HepG2 (cell line): ENCODE results near the gene IGLON5. TPM values are rescaled to one million over a fixed set of nuclear protein-coding genes. Genes with fewer than 3 reads are reported as not detected.

Source experiments
- BCL3 ChIP-seq: sonication (generic); formaldehyde crosslinking; IDR thresholded peaks from 2 replicates; pipeline ENCODE4 v1.5.1; 2020; ENCODE audit warnings: mild to moderate bottlenecking, missing genetic modification reagents, moderate library complexity
- ELF1 ChIP-seq: sonication (generic); formaldehyde crosslinking; IDR thresholded peaks from 2 replicates; pipeline ENCODE4 v1.4.0; 2020; ENCODE audit warnings: missing genetic modification reagents
- FOSL2 ChIP-seq: sonication (generic); formaldehyde crosslinking; IDR thresholded peaks from 2 replicates; pipeline ENCODE4 v1.4.0; 2020; ENCODE audit warnings: missing genetic modification reagents
- MIXL1 ChIP-seq: IDR thresholded peaks from 2 replicates; pipeline ENCODE4 v1.6.1; 2016
- MTA1 ChIP-seq: sonication (generic); formaldehyde crosslinking; IDR thresholded peaks from 2 replicates; pipeline ENCODE4 v1.4.0; 2020; ENCODE audit warnings: missing genetic modification reagents, mild to moderate bottlenecking, borderline replicate concordance
- MTA3 ChIP-seq: sonication (generic); formaldehyde crosslinking; IDR thresholded peaks from 2 replicates; pipeline ENCODE4 v1.4.0; 2020; ENCODE audit warnings: missing genetic modification reagents
- NFIC ChIP-seq: IDR thresholded peaks from 2 replicates; pipeline ENCODE4 v1.6.1; 2012; ENCODE audit warnings: mild to moderate bottlenecking, low read length, inconsistent platforms
- NONO ChIP-seq, 2 experiments: fragments of 450-650 bp in 1 of 2; sonication (generic) in 1 of 2; formaldehyde crosslinking in 1 of 2; IDR thresholded peaks in 1 of 2; conservative IDR thresholded peaks in 1 of 2; 2 replicates each; pipeline versions ENCODE4 v1.6.1 to v1.8.0; 2017 to 2022; ENCODE audit warnings: mild to moderate bottlenecking in 1 of 2, missing genetic modification reagents in 1 of 2, moderate library complexity in 1 of 2
- PHB2 ChIP-seq: fragments of 450-650 bp; IDR thresholded peaks from 2 replicates; pipeline ENCODE4 v1.6.1; 2018; ENCODE audit not compliant: partially characterized antibody
- TARDBP ChIP-seq: sonication (generic); formaldehyde crosslinking; IDR thresholded peaks from 2 replicates; pipeline ENCODE4 v1.8.0; 2022; ENCODE audit warnings: mild to moderate bottlenecking, missing genetic modification reagents
- ZHX1 ChIP-seq: sonication (generic); formaldehyde crosslinking; IDR thresholded peaks from 2 replicates; pipeline ENCODE4 v1.8.1; 2022; ENCODE audit warnings: low read depth, mild to moderate bottlenecking, missing genetic modification reagents
- ZNF121 ChIP-seq: sonication (generic); formaldehyde crosslinking; IDR thresholded peaks from 2 replicates; pipeline ENCODE4 v1.5.0; 2020; ENCODE audit warnings: mild to moderate bottlenecking, missing genetic modification reagents
- ZNF253 ChIP-seq: sonication (generic); formaldehyde crosslinking; IDR thresholded peaks from 2 replicates; pipeline ENCODE4 v1.8.0; 2022; ENCODE audit warnings: mild to moderate bottlenecking, missing genetic modification reagents, borderline replicate concordance
- ZNF460 ChIP-seq: sonication (generic); formaldehyde crosslinking; IDR thresholded peaks from 2 replicates; pipeline ENCODE4 v1.5.1; 2020; ENCODE audit warnings: missing genetic modification reagents, mild to moderate bottlenecking, borderline replicate concordance
- ZNF607 ChIP-seq: sonication (generic); formaldehyde crosslinking; IDR thresholded peaks from 2 replicates; pipeline ENCODE4 v1.5.1; 2020; ENCODE audit warnings: missing genetic modification reagents, mild to moderate bottlenecking, borderline replicate concordance
- ZNF615 ChIP-seq: sonication (generic); formaldehyde crosslinking; IDR thresholded peaks from 2 replicates; pipeline ENCODE4 v1.5.0; 2020; ENCODE audit warnings: mild to moderate bottlenecking, missing genetic modification reagents, borderline replicate concordance
- ZNF737 ChIP-seq: sonication (generic); formaldehyde crosslinking; IDR thresholded peaks from 2 replicates; pipeline ENCODE4 v1.5.0; 2020; ENCODE audit warnings: missing genetic modification reagents, mild to moderate bottlenecking, borderline replicate concordance
- ZNF766 ChIP-seq: sonication (generic); formaldehyde crosslinking; IDR thresholded peaks from 2 replicates; pipeline ENCODE4 v1.5.0; 2020; ENCODE audit warnings: missing genetic modification reagents, borderline replicate concordance
- polyA plus RNA-seq, 8 experiments: library from polyadenylated mRNA; depleted of rRNA in 3 of 8; stranded (reverse) in 7 of 8; unstranded in 1 of 8; fragments of >200 nt; fragmentation: Illumina TruSeq in 4 of 8; extraction: Trizol in 4 of 8; gene quantifications; 2 replicates each; pipeline versions ENCODE4 v1.2.1 to v1.2.3, GENCODE V29; 2011 to 2016; ENCODE audit warnings: low read depth in 4 of 8, missing spikeins in 1 of 8, mixed read lengths in 1 of 8; ENCODE audit not compliant: insufficient read depth in 1 of 8
- total RNA-seq, 5 experiments: library from RNA; depleted of rRNA; stranded (reverse); fragments of >200 nt; fragmentation: Illumina TruSeq; extraction: Trizol; gene quantifications; 2 replicates each; pipeline ENCODE4 v1.2.3, GENCODE V29; 2016; ENCODE audit warnings: low read depth in 1 of 5
- TF ChIP-seq, protein P1 (sequence below): sonication (generic); formaldehyde crosslinking; IDR thresholded peaks from 2 replicates; pipeline ENCODE4 v1.4.0; 2020; ENCODE audit warnings: missing genetic modification reagents, mild to moderate bottlenecking, borderline replicate concordance
- TF ChIP-seq, protein P2 (sequence below): IDR thresholded peaks from 2 replicates; pipeline ENCODE4 v1.6.1; 2016; ENCODE audit warnings: missing genetic modification reagents, missing compliant biosample characterization
- TF ChIP-seq, protein P3 (sequence below): sonication (generic); formaldehyde crosslinking; IDR thresholded peaks from 2 replicates; pipeline ENCODE4 v1.4.0; 2020; ENCODE audit warnings: missing genetic modification reagents

The IGLON5 gene
- total and polyA plus RNA-seq, 2 of the 13 experiments (the other 11 are each of a cell fraction or from before 2014, with no cell fraction given), result 0.04 to 5.7 TPM

GRCh38 chr19:51368366-51369282 is 57.2 kb downstream of the IGLON5 start, which contains the start of gene CLDND2 (continued):
- TF ChIP-seq ZNF766 (CRISPR knock-in tag) (no peak), ZNF607 (CRISPR knock-in tag) (no peak), ZNF253 (CRISPR knock-in tag) (no peak), MIXL1 (CRISPR knock-in tag) (no peak), NFIC (no peak), FOSL2 (peak; percentile 12; the same call in 1 of the 2 replicates), ZNF615 (CRISPR knock-in tag) (no peak), ZNF737 (no peak), MTA3 (CRISPR knock-in tag) (no peak), ZHX1 (CRISPR knock-in tag) (no peak), PHB2 (no peak), MTA1 (CRISPR knock-in tag) (peak; percentile 6; the same call in 1 of the 2 replicates), TARDBP (CRISPR knock-in tag) (no peak), BCL3 (CRISPR knock-in tag) (no peak), ELF1 (CRISPR knock-in tag) (no peak), ZNF121 (CRISPR knock-in tag) (no peak), NONO (IDR thresholded peaks at IDR 0.05) (no peak), NONO (CRISPR knock-in tag; conservative IDR thresholded peaks at IDR 0.05) (no peak; the same call in 1 of the 2 replicates), ZNF460 (CRISPR knock-in tag) (no peak)
- TF ChIP-seq, protein P1, sequence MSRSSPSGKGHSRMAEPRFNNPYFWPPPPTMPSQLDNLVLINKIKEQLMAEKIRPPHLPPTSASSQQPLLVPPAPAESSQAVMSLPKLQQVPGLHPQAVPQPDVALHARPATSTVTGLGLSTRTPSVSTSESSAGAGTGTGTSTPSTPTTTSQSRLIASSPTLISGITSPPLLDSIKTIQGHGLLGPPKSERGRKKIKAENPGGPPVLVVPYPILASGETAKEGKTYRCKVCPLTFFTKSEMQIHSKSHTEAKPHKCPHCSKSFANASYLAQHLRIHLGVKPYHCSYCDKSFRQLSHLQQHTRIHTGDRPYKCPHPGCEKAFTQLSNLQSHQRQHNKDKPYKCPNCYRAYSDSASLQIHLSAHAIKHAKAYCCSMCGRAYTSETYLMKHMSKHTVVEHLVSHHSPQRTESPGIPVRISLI, result no peak
- TF ChIP-seq, protein P2, sequence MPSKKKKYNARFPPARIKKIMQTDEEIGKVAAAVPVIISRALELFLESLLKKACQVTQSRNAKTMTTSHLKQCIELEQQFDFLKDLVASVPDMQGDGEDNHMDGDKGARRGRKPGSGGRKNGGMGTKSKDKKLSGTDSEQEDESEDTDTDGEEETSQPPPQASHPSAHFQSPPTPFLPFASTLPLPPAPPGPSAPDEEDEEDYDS (CRISPR knock-in tag), result no peak
- TF ChIP-seq, protein P3, sequence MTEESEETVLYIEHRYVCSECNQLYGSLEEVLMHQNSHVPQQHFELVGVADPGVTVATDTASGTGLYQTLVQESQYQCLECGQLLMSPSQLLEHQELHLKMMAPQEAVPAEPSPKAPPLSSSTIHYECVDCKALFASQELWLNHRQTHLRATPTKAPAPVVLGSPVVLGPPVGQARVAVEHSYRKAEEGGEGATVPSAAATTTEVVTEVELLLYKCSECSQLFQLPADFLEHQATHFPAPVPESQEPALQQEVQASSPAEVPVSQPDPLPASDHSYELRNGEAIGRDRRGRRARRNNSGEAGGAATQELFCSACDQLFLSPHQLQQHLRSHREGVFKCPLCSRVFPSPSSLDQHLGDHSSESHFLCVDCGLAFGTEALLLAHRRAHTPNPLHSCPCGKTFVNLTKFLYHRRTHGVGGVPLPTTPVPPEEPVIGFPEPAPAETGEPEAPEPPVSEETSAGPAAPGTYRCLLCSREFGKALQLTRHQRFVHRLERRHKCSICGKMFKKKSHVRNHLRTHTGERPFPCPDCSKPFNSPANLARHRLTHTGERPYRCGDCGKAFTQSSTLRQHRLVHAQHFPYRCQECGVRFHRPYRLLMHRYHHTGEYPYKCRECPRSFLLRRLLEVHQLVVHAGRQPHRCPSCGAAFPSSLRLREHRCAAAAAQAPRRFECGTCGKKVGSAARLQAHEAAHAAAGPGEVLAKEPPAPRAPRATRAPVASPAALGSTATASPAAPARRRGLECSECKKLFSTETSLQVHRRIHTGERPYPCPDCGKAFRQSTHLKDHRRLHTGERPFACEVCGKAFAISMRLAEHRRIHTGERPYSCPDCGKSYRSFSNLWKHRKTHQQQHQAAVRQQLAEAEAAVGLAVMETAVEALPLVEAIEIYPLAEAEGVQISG (CRISPR knock-in tag), result no peak
